ENCODE measurements around the gene SSTR4.

Gene SSTR4

GRCh38 chr20:23065266-23066201 is 30.4 kb downstream of the SSTR4 start:
- DNase-seq (ENCODE audit: low read depth in 3 of 3): no peak

- no peak for DNase-seq (ENCODE audit: low read depth in 3 of 3)
These were observed 31.7 kb downstream of the SSTR4 start for GRCh38 chr20:23066772-23067171.

- DNase-seq (ENCODE audit: low read depth in 3 of 3): no peak
These were observed 33.2 kb downstream of the SSTR4 start for GRCh38 chr20:23068283-23068682.

- no peak for DNase-seq (ENCODE audit: low read depth in 3 of 3)
These were observed 34.0 kb downstream of the SSTR4 start for GRCh38 chr20:23069108-23069507.

- DNase-seq (ENCODE audit: low read depth in 3 of 3): no peak
These were observed 36.3 kb downstream of the SSTR4 start for GRCh38 chr20:23071398-23071797.

- no peak for DNase-seq (ENCODE audit: low read depth in 3 of 3)
These were observed 36.9 kb downstream of the SSTR4 start for GRCh38 chr20:23071996-23072395.

GRCh38 chr20:23072892-23073586 is 37.9 kb downstream of the SSTR4 start:
- no peak for DNase-seq (ENCODE audit: low read depth in 3 of 3)

GRCh38 chr20:23074052-23074451 is 38.9 kb downstream of the SSTR4 start:
- no peak for DNase-seq (ENCODE audit: low read depth in 3 of 3)

- no peak for DNase-seq (ENCODE audit: low read depth in 3 of 3)
These were observed 42.2 kb downstream of the SSTR4 start for GRCh38 chr20:23077277-23077676.

GRCh38 chr20:23078351-23079015 is 43.4 kb downstream of the SSTR4 start:
- no peak for DNase-seq (ENCODE audit: low read depth in 3 of 3)

GRCh38 chr20:23079016-23079351 is 43.9 kb downstream of the SSTR4 start:
- no peak for DNase-seq (ENCODE audit: low read depth in 3 of 3)

GRCh38 chr20:23079926-23080325 is 44.8 kb downstream of the SSTR4 start:
- DNase-seq (ENCODE audit: low read depth in 3 of 3): no peak

- no peak for DNase-seq (ENCODE audit: low read depth in 3 of 3)
These were observed 45.4 kb downstream of the SSTR4 start for GRCh38 chr20:23080521-23080920.

GRCh38 chr20:23081263-23081819 is 46.2 kb downstream of the SSTR4 start:
- DNase-seq (ENCODE audit: low read depth in 3 of 3): no peak

- no peak for DNase-seq (ENCODE audit: low read depth in 3 of 3)
These were observed 47.9 kb downstream of the SSTR4 start for GRCh38 chr20:23082846-23083552.

GRCh38 chr20:23083553-23084220 is 48.6 kb downstream of the SSTR4 start:
- no peak for DNase-seq (ENCODE audit: low read depth in 3 of 3)

- no peak for DNase-seq (ENCODE audit: low read depth in 3 of 3)
These were observed 49.3 kb downstream of the SSTR4 start for GRCh38 chr20:23084282-23084844.

GRCh38 chr20:23084845-23085365 is 49.8 kb downstream of the SSTR4 start:
- no peak for DNase-seq (ENCODE audit: low read depth in 3 of 3)

- DNase-seq (ENCODE audit: low read depth in 3 of 3): no peak
These were observed 50.4 kb downstream of the SSTR4 start for GRCh38 chr20:23085436-23086055.

- DNase-seq (ENCODE audit: low read depth in 3 of 3): peak in 1 of 3 donors; percentile 4
These were observed 51.0 kb downstream of the SSTR4 start, which contains the start of gene CD93 for GRCh38 chr20:23086056-23086566. CD93 (minus strand) TSS chr20:23086324; CDS start chr20:23086192, 132 bp downstream.
